Measurements from ENCODE around the gene NOX5. TPM values are rescaled to one million over a fixed set of nuclear protein-coding genes. Genes with fewer than 3 reads are reported as not detected.

NOX5 gene
- total RNA-seq, 1 donor from 2014 or later, result under 0.01 TPM

GRCh38 chr15:69100821-69101220 is 86.3 kb downstream of the NOX5 start:
- DNase-seq, result no peak

- no peak for DNase-seq
Observed at GRCh38 chr15:69104050-69104750, 89.7 kb downstream of the NOX5 start.

- DNase-seq, result no peak
Observed at GRCh38 chr15:69105451-69105985, 91.0 kb downstream of the NOX5 start.

GRCh38 chr15:69107025-69107620 is 92.6 kb downstream of the NOX5 start:
- DNase-seq, result no peak

Other genes starting within 250 kb of the NOX5 start
- 109 TPM for gene ANP32A, start 193.8 kb upstream of the NOX5 start, total RNA-seq
- gene SPESP1, start 84.2 kb upstream of the NOX5 start, total RNA-seq, result 0.16 TPM
- 76.4 TPM for gene GLCE, start 145.9 kb downstream of the NOX5 start, total RNA-seq